KMS-11 (cell line): Measurements from ENCODE around the gene FCN1.

Source experiments
- H2AFZ ChIP-seq: fragments of 200-600 bp; sonication (generic); 2 replicates; pipeline ENCODE4 v1.6.1; 2016; ENCODE audit warnings: antibody characterized with exemption, mixed run types, low read depth
- H3K27ac ChIP-seq: fragments of 200-600 bp; sonication (generic); 2 replicates; pipeline ENCODE4 v1.6.1; 2016; ENCODE audit warnings: mild to moderate bottlenecking, mixed run types
- H3K27me3 ChIP-seq: fragments of 200-600 bp; sonication (generic); 2 replicates; pipeline ENCODE4 v1.6.1; 2017; ENCODE audit warnings: mild to moderate bottlenecking, low read depth, mixed run types, moderate library complexity; ENCODE audit not compliant: insufficient read depth
- H3K36me3 ChIP-seq: fragments of 200-600 bp; sonication (generic); 2 replicates; pipeline ENCODE4 v1.6.1; 2017; ENCODE audit warnings: mild to moderate bottlenecking, mixed run types; ENCODE audit not compliant: insufficient read depth
- H3K4me1 ChIP-seq: fragments of 200-600 bp; sonication (generic); 2 replicates; pipeline ENCODE4 v1.6.1; 2016; ENCODE audit warnings: mild to moderate bottlenecking, low read depth, mixed run types; ENCODE audit not compliant: poor library complexity, severe bottlenecking
- H3K4me2 ChIP-seq: fragments of 200-600 bp; sonication (generic); 2 replicates; pipeline ENCODE4 v1.7.0; 2016; ENCODE audit warnings: mild to moderate bottlenecking, mixed run types
- H3K4me3 ChIP-seq: fragments of 200-600 bp; sonication (generic); IDR thresholded peaks from 2 replicates; pipeline ENCODE4 v1.6.1; 2017; ENCODE audit warnings: low read depth, low read length, mixed read lengths; ENCODE audit not compliant: insufficient read depth
- H3K79me2 ChIP-seq: fragments of 200-600 bp; sonication (generic); 2 replicates; pipeline ENCODE4 v1.6.1; 2016; ENCODE audit warnings: low read depth, mixed run types; ENCODE audit not compliant: insufficient read depth
- H3K9ac ChIP-seq: fragments of 200-600 bp; sonication (generic); 2 replicates; pipeline ENCODE4 v1.6.1; 2016; ENCODE audit warnings: mild to moderate bottlenecking, mixed run types
- H4K20me1 ChIP-seq: fragments of 200-600 bp; sonication (generic); 2 replicates; pipeline ENCODE4 v1.6.1; 2016; ENCODE audit warnings: mild to moderate bottlenecking, mixed run types; ENCODE audit not compliant: insufficient read depth
- CTCF ChIP-seq: fragments of 200-600 bp; sonication (generic); conservative IDR thresholded peaks from 2 replicates; pipeline ENCODE4 v1.6.1; 2017; ENCODE audit warnings: low read depth, mild to moderate bottlenecking, antibody characterized with exemption, low read length, moderate library complexity, mixed read lengths

Gene FCN1

GRCh38 chr9:134949681-134950385 is 32.1 kb upstream of the FCN1 start:
- H4K20me1 ChIP-seq: no peaks in the 10 kb centered on the region
- H2AFZ ChIP-seq: no peak overlapping the region
- no peak overlapping the region for H3K27ac ChIP-seq
- H3K9ac ChIP-seq: no peak overlapping the region
- H3K4me3 ChIP-seq: no peak overlapping the region
- H3K4me1 ChIP-seq: no peaks in the 10 kb centered on the region
- no peaks in the 10 kb centered on the region for H3K36me3 ChIP-seq
- no peaks in the 10 kb centered on the region for H3K79me2 ChIP-seq
- H3K27me3 ChIP-seq: peaks cover 11% of the 10 kb centered on the region; the same call in 1 of the 2 replicates
- no peak for TF ChIP-seq CTCF
- H3K4me2 ChIP-seq: no peak overlapping the region

- no peak overlapping the region for H3K4me3 ChIP-seq
- no peak overlapping the region for H3K27ac ChIP-seq
- no peaks in the 10 kb centered on the region for H4K20me1 ChIP-seq
- no peaks in the 10 kb centered on the region for H3K79me2 ChIP-seq
- H3K4me1 ChIP-seq: no peaks in the 10 kb centered on the region
- TF ChIP-seq CTCF: no peak
- no peak overlapping the region for H3K4me2 ChIP-seq
- H3K36me3 ChIP-seq: no peaks in the 10 kb centered on the region
- H3K27me3 ChIP-seq: peaks cover 11% of the 10 kb centered on the region; the same call in 1 of the 2 replicates
- H2AFZ ChIP-seq: no peak overlapping the region
- H3K9ac ChIP-seq: no peak overlapping the region
Observed at GRCh38 chr9:134948149-134948548, 30.4 kb upstream of the FCN1 start.

- no peak overlapping the region for H3K4me3 ChIP-seq
- H3K4me1 ChIP-seq: no peaks in the 10 kb centered on the region
- H4K20me1 ChIP-seq: no peaks in the 10 kb centered on the region
- no peaks in the 10 kb centered on the region for H3K36me3 ChIP-seq
- H3K4me2 ChIP-seq: no peak overlapping the region
- H3K27me3 ChIP-seq: peaks cover 11% of the 10 kb centered on the region; the same call in 1 of the 2 replicates
- TF ChIP-seq CTCF: no peak
- H3K79me2 ChIP-seq: no peaks in the 10 kb centered on the region
- H3K27ac ChIP-seq: no peak overlapping the region
- H2AFZ ChIP-seq: no peak overlapping the region
- H3K9ac ChIP-seq: no peak overlapping the region
Observed at GRCh38 chr9:134947265-134947955, 29.7 kb upstream of the FCN1 start.

- no peaks in the 10 kb centered on the region for H3K36me3 ChIP-seq
- H3K4me3 ChIP-seq: no peak overlapping the region
- no peak overlapping the region for H3K9ac ChIP-seq
- no peak overlapping the region for H3K27ac ChIP-seq
- H2AFZ ChIP-seq: no peak overlapping the region
- H3K4me1 ChIP-seq: no peaks in the 10 kb centered on the region
- peaks cover 11% of the 10 kb centered on the region; the same call in 1 of the 2 replicates for H3K27me3 ChIP-seq
- no peak overlapping the region for H3K4me2 ChIP-seq
- TF ChIP-seq CTCF: no peak
- H3K79me2 ChIP-seq: no peaks in the 10 kb centered on the region
- H4K20me1 ChIP-seq: no peaks in the 10 kb centered on the region
Observed at GRCh38 chr9:134946663-134947062, 29.0 kb upstream of the FCN1 start.
